ENCODE measurements around the gene MGAT2. TPM values are rescaled to one million over a fixed set of nuclear protein-coding genes. Genes with fewer than 3 reads are reported as not detected.

Gene MGAT2
- total RNA-seq, 1 experiment from 2014 or later = 51.4 TPM

- no TSS peak for BruUV-seq (replicated peaks)
- in situ Hi-C loops (cut with HindIII; ENCODE audit: low pct_unique_long_range_greater_than_20kb, low sequenced_read_pairs) (no loop called here), intact Hi-C loops (cut with micrococcal nuclease; ENCODE audit: unreplicated experiment) (loop anchor here (2.0 kb wide), 1 partner anchor 189 kb away; no protein-coding TSS in a partner anchor)
- ATAC-seq (peak; percentile 69), DNase-seq (ENCODE audit: low read depth, low spot score) (no peak)
- no peaks in the 10 kb centered on the region for H3K9me3 ChIP-seq (ENCODE audit: control insufficient read depth, insufficient read depth, low read depth, low read length)
- TF ChIP-seq POLR2AphosphoS5 (IDR thresholded peaks at IDR 0.05; ENCODE audit: low read depth, low read length) (peak; percentile 57; the same call in 1 of the 2 replicates), SIN3A (IDR thresholded peaks at IDR 0.05; ENCODE audit: borderline replicate concordance, insufficient read depth, low read depth, low read length) (no peak), TCF7L2 (IDR thresholded peaks at IDR 0.05; ENCODE audit: low read depth, low read length) (peak; percentile 54; the same call in 1 of the 2 replicates)
- POLR2A ChIA-PET = no interaction called here
- H3K27ac ChIP-seq (ENCODE audit: low read length) = peak overlapping the region; percentile 70
- CTCF ChIA-PET = interaction anchor here (0.6 kb wide), 1 partner anchor 126 kb away, joined by 3 read pairs; the partner anchor contains the start of gene KLHDC2
- H3K27me3 ChIP-seq (ENCODE audit: control insufficient read depth, insufficient read depth, low read length) = no peaks in the 10 kb centered on the region
- H3K36me3 ChIP-seq (ENCODE audit: control insufficient read depth, insufficient read depth, low read length) = no peaks in the 10 kb centered on the region; the same call in 1 of the 2 replicates
- no peak overlapping the region for H3K4me3 ChIP-seq (ENCODE audit: low read depth in 2 of 2, low read length in 2 of 2)
- H3K4me1 ChIP-seq (ENCODE audit: control insufficient read depth, insufficient read depth, low read length) = peaks cover 19% of the 10 kb centered on the region
These were observed 21.1 kb downstream of the MGAT2 start for GRCh38 chr14:49641697-49642129.

GRCh38 chr14:49642163-49642562, 21.6 kb downstream of the MGAT2 start:
- ChIA-PET CTCF (no interaction called here), POLR2A (no interaction called here)
- H3K9me3 ChIP-seq (ENCODE audit: control insufficient read depth, insufficient read depth, low read depth, low read length) = no peaks in the 10 kb centered on the region
- TF ChIP-seq REST (IDR thresholded peaks at IDR 0.05; ENCODE audit: insufficient read depth in 1 of 2, low read depth in 2 of 2, low read length in 1 of 2) (no peak), SIN3A (IDR thresholded peaks at IDR 0.05; ENCODE audit: borderline replicate concordance, insufficient read depth, low read depth, low read length) (no peak)
- H3K4me3 ChIP-seq (ENCODE audit: low read depth in 2 of 2, low read length in 2 of 2) = no peak overlapping the region
- intact Hi-C loops (cut with micrococcal nuclease; ENCODE audit: unreplicated experiment) (no loop called here), in situ Hi-C loops (cut with HindIII; ENCODE audit: low pct_unique_long_range_greater_than_20kb, low sequenced_read_pairs) (no loop called here)
- H3K27me3 ChIP-seq (ENCODE audit: control insufficient read depth, insufficient read depth, low read length) = no peaks in the 10 kb centered on the region
- no peaks in the 10 kb centered on the region; the same call in 1 of the 2 replicates for H3K36me3 ChIP-seq (ENCODE audit: control insufficient read depth, insufficient read depth, low read length)
- no peak for ATAC-seq
- DNase-seq (ENCODE audit: low read depth, low spot score) = no peak
- BruUV-seq (replicated peaks) = no TSS peak
- H3K4me1 ChIP-seq (ENCODE audit: control insufficient read depth, insufficient read depth, low read length) = peaks cover 19% of the 10 kb centered on the region
- H3K27ac ChIP-seq (ENCODE audit: low read length) = peak overlapping the region; percentile 70

GRCh38 chr14:49653508-49653907, 32.9 kb downstream of the MGAT2 start:
- intact Hi-C loops (cut with micrococcal nuclease; ENCODE audit: unreplicated experiment) = no loop called here
- no peak for TF ChIP-seq REST (IDR thresholded peaks at IDR 0.05; ENCODE audit: insufficient read depth in 1 of 2, low read depth in 2 of 2, low read length in 1 of 2)
- TF ChIP-seq POLR2AphosphoS5 (IDR thresholded peaks at IDR 0.05; ENCODE audit: low read depth, low read length) = no peak
- TF ChIP-seq SIN3A (IDR thresholded peaks at IDR 0.05; ENCODE audit: borderline replicate concordance, insufficient read depth, low read depth, low read length) = no peak
- TF ChIP-seq CTCF (IDR thresholded peaks at IDR 0.05) = no peak
- no peak for TF ChIP-seq TCF7L2 (IDR thresholded peaks at IDR 0.05; ENCODE audit: low read depth, low read length)
- Histone ChIP-seq H3K4me1 (ENCODE audit: control insufficient read depth, insufficient read depth, low read length) (no peaks in the 10 kb centered on the region), H3K36me3 (ENCODE audit: control insufficient read depth, insufficient read depth, low read length) (peaks cover 4% of the 10 kb centered on the region; the same call in 1 of the 2 replicates), H3K9me3 (ENCODE audit: control insufficient read depth, insufficient read depth, low read depth, low read length) (no peaks in the 10 kb centered on the region), H3K27ac (ENCODE audit: low read length) (no peak overlapping the region), H3K4me3 (ENCODE audit: low read depth in 2 of 2, low read length in 2 of 2) (no peak overlapping the region), H3K27me3 (ENCODE audit: control insufficient read depth, insufficient read depth, low read length) (no peaks in the 10 kb centered on the region)
- BruUV-seq (replicated peaks) = no TSS peak
- in situ Hi-C loops (cut with HindIII; ENCODE audit: low pct_unique_long_range_greater_than_20kb, low sequenced_read_pairs) = no loop called here
- ATAC-seq = no peak
- ChIA-PET POLR2A (no interaction called here), CTCF (no interaction called here)
- no peak for DNase-seq (ENCODE audit: low read depth, low spot score)

Data from Panc1 (cell line).